Adipocyte (in vitro differentiated cells): ENCODE results near the gene EFCAB13.

Experiments
- DNase-seq: peaks from one replicate; pipeline ENCODE4 v3.0.0-alpha.2; 2015; ENCODE audit warnings: low read depth
- H3K27me3 ChIP-seq: replicated peaks from 2 replicates; pipeline ENCODE4 v1.7.0; 2013; ENCODE audit warnings: mild to moderate bottlenecking, low read length, moderate library complexity; ENCODE audit not compliant: control insufficient read depth, insufficient read depth
- H3K36me3 ChIP-seq: 2 replicates; pipeline ENCODE4 v1.7.0; 2013; ENCODE audit warnings: low read length, mild to moderate bottlenecking, moderate library complexity; ENCODE audit not compliant: control insufficient read depth, insufficient read depth, severe bottlenecking
- H3K4me1 ChIP-seq: 2 replicates; pipeline ENCODE4 v1.7.0; 2013; ENCODE audit warnings: mild to moderate bottlenecking, low read length, moderate library complexity; ENCODE audit not compliant: control insufficient read depth, insufficient read depth
- H3K4me3 ChIP-seq: 2 replicates; pipeline ENCODE4 v1.7.0; 2013; ENCODE audit warnings: mild to moderate bottlenecking, low read length, moderate library complexity
- H3K9ac ChIP-seq: 2 replicates; pipeline ENCODE4 v1.7.0; 2013; ENCODE audit warnings: mild to moderate bottlenecking, low read length, moderate library complexity
- H3K9me3 ChIP-seq: 2 replicates; pipeline ENCODE4 v1.7.0; 2013; ENCODE audit warnings: mild to moderate bottlenecking, low read length, moderate library complexity; ENCODE audit not compliant: control insufficient read depth

The EFCAB13 gene

DNA sequence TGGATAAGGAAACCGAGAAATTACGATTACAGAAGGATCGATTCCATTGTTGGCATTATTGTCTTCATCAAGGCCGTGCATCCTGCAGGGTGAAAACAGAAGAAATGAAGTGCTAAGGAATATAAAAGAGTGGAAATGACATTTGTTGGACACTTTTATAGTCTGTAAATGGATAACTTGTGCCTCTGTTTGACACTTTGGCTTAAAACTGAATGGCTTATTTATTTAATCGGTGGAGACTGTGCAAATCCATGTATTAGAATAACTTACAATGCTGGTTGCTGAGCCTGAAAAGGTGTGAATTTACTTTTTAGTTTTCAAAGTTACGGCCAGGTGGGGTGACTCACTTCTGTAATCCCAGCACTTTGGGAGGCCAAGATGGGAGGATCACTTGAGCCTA lies 38.8 kb upstream of the EFCAB13 start:
- H3K27me3 ChIP-seq: no peaks in the 10 kb centered on the region
- no peak overlapping the region for H3K4me3 ChIP-seq
- H3K4me1 ChIP-seq: peaks cover 18% of the 10 kb centered on the region
- no peak for DNase-seq
- H3K9ac ChIP-seq: no peak overlapping the region
- H3K9me3 ChIP-seq: no peaks in the 10 kb centered on the region
- H3K36me3 ChIP-seq: peaks cover 9% of the 10 kb centered on the region

DNA sequence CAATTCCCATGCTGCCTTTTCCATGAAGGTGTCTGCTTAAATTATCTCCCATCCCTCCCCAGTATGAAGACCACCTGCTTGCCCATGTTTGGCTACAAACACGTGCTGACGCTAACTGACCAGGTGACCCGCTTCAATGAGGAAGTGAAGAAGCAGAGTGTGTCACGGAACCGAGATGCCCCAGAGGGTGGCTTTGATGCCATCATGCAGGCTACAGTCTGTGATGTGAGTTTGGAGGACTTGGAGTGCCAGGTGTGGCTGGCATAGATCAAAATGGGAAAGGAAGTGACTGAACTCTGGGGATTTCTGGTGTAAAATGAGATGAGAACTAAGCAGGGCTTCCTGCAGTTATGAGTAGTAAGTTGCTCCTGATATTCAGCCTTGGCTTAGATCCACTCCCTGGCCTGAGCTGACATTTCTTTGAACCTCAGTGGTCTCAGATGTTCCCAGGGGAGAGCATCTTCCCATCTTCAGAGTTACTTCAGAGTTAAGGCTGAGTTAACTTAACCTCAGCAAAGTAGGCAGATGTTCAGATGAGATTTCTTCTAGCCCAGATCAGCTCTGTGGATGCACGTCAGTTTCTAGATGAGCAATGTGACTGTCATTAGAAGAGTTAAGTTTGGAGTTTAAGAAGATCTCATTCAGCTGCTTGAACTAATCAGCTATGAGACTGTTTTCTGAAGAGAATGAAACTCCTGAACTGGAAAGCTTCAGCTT lies 37.4 kb upstream of the EFCAB13 start:
- Histone ChIP-seq H3K4me1 (peaks cover 18% of the 10 kb centered on the region), H3K36me3 (peaks cover 9% of the 10 kb centered on the region), H3K9me3 (no peaks in the 10 kb centered on the region), H3K27me3 (no peaks in the 10 kb centered on the region), H3K4me3 (no peak overlapping the region), H3K9ac (no peak overlapping the region)
- no peak for DNase-seq

DNA sequence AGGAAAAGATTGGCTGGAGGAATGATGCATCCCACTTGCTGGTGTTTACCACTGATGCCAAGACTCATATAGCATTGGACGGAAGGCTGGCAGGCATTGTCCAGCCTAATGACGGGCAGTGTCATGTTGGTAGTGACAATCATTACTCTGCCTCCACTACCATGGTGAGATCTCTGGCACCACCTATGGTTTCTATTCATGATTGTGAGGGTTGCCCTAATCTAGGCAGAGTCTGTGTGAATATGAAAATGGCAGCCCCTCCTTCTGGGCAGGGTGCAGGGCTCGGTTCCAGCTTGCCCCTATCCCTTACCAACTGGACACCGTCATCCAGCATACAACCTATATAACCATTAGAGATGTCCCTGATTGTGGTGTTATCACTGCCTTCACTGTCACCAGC lies 36.7 kb upstream of the EFCAB13 start:
- no peaks in the 10 kb centered on the region for H3K9me3 ChIP-seq
- no peak for DNase-seq
- no peaks in the 10 kb centered on the region for H3K27me3 ChIP-seq
- no peak overlapping the region for H3K4me3 ChIP-seq
- peaks cover 9% of the 10 kb centered on the region for H3K36me3 ChIP-seq
- H3K4me1 ChIP-seq: peaks cover 24% of the 10 kb centered on the region
- no peak overlapping the region for H3K9ac ChIP-seq

DNA sequence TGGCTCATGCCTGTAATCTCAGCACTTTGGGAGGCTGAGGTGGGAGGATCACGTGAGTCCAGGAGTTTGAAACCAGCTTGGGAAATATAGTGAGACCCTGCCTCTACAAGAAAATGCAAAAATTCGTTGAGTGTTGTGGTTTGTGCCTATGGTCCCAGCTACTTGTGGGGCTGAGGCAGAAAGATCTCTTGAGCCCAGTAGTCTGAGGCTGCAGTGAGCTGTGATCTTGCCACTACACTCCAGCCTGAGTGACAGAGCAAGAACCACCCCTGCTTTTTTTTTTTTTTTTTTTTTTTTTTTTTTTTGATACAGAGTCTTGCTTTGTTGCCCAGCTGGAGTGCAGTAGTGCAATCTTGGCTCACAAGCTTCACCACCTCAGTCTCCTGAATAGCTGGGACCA lies 36.1 kb upstream of the EFCAB13 start:
- no peak overlapping the region for H3K9ac ChIP-seq
- DNase-seq: no peak
- H3K4me1 ChIP-seq: peaks cover 24% of the 10 kb centered on the region
- H3K9me3 ChIP-seq: no peaks in the 10 kb centered on the region
- H3K27me3 ChIP-seq: no peaks in the 10 kb centered on the region
- H3K36me3 ChIP-seq: peaks cover 9% of the 10 kb centered on the region
- H3K4me3 ChIP-seq: no peak overlapping the region

DNA sequence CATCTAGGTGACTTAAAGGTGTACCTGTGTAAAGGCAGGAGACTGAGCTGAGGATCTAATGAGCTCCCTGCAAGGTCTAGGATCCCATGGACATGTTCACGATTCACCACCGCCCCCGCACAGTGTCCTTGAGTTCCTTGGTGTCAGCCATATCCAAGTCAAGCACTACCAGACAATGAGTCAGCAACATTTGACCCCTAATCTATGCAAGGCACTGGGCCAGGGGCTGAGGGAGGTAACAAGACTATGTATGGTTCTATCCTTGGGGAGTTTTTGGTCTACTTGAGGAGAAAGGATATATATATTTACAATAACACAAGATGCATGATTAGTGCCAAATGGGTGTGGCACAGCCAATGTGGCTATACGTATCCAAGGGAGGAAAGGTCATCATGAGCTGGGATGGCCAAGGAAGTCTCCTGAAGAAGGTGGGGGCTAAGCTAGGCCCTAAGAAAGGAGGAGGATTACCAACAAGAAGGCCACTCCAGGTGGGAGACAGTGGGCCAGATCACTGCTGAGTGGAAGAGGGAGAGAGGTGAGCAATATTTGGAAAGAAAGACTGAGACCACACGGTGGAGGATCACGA lies 35.1 kb upstream of the EFCAB13 start:
- Histone ChIP-seq H3K4me1 (peaks cover 25% of the 10 kb centered on the region), H3K4me3 (no peak overlapping the region), H3K9ac (no peak overlapping the region), H3K27me3 (no peaks in the 10 kb centered on the region), H3K36me3 (peaks cover 9% of the 10 kb centered on the region), H3K9me3 (no peaks in the 10 kb centered on the region)
- DNase-seq: peak; percentile 6

DNA sequence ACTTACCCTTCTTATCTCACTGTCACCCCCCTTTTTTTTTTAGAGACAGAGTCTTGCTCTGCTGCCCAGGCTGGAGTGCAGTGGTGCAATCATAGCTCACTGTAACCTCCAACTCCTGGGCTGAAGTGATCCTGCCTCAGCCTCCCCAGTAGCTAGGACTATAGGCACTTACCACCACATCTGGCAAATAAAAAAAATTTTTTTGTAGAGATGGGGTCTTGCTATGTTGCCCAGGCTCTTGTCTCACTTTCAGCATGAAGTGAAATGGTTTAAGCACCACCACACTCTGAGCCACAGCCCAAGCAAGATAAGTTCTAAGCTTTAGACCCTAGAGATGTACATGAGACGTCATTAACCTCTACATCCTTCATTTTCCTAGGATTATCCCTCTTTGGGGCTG lies 34.5 kb upstream of the EFCAB13 start:
- H3K36me3 ChIP-seq: peaks cover 8% of the 10 kb centered on the region
- no peak for DNase-seq
- H3K9me3 ChIP-seq: no peaks in the 10 kb centered on the region
- no peak overlapping the region for H3K4me3 ChIP-seq
- no peaks in the 10 kb centered on the region for H3K27me3 ChIP-seq
- no peak overlapping the region for H3K9ac ChIP-seq
- peaks cover 32% of the 10 kb centered on the region for H3K4me1 ChIP-seq

DNA sequence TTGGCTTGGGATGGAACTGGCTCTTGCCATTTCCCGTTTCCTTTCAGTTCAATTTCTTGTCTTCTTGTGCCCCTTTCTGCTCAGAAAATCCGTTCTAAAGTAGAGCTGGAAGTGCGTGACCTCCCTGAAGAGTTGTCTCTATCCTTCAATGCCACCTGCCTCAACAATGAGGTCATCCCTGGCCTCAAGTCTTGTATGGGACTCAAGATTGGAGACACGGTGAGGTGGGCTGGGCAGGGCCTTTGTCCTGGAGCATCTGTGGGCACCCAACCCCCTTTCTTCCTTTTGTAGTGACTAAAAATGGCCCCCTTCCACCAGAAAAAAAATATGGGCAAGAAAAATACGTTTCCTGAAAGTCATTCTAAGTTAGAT lies 32.9 kb upstream of the EFCAB13 start:
- H3K4me3 ChIP-seq: no peak overlapping the region
- no peak for DNase-seq
- H3K27me3 ChIP-seq: no peaks in the 10 kb centered on the region
- no peaks in the 10 kb centered on the region for H3K36me3 ChIP-seq
- H3K9me3 ChIP-seq: no peaks in the 10 kb centered on the region
- peaks cover 44% of the 10 kb centered on the region for H3K4me1 ChIP-seq
- H3K9ac ChIP-seq: no peak overlapping the region

DNA sequence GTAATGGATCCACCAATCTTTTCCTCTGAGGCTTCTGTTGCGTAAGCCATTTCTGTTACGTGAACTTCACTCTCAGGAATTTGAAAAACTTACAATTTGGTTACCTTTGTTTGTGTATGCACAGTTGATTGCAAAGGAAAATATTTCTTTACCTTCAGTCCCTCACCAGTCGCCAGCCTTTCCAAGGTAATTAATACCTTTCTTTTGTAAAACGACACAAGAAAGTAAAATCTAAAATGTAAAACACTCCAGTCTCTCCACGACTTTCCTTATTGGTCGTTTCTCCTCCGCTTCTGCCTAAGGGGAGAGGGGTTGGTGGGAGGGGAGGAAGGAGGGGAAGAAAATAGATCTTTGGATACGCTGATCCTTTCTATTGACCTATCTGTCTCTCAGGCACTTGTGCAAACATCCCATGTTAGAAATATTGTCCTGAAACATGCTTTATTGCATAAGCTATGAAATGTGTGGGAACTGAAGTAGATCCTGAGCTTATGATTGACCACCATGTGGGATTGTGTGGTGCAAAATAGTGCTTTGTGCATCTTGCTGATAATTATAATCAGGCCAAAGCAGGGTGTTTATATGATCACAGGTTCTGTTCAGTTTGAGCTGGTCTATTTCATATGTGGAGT lies 32.4 kb upstream of the EFCAB13 start:
- H3K36me3 ChIP-seq: no peaks in the 10 kb centered on the region
- H3K9ac ChIP-seq: no peak overlapping the region
- no peak overlapping the region for H3K4me3 ChIP-seq
- H3K4me1 ChIP-seq: peaks cover 44% of the 10 kb centered on the region
- DNase-seq: no peak
- no peaks in the 10 kb centered on the region for H3K27me3 ChIP-seq
- H3K9me3 ChIP-seq: no peaks in the 10 kb centered on the region

DNA sequence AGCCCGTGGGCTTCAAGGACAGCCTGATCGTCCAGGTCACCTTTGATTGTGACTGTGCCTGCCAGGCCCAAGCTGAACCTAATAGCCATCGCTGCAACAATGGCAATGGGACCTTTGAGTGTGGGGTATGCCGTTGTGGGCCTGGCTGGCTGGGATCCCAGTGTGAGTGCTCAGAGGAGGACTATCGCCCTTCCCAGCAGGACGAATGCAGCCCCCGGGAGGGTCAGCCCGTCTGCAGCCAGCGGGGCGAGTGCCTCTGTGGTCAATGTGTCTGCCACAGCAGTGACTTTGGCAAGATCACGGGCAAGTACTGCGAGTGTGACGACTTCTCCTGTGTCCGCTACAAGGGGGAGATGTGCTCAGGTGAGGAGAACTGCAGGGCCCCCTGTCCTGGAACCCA lies 31.5 kb upstream of the EFCAB13 start:
- Histone ChIP-seq H3K9me3 (no peaks in the 10 kb centered on the region), H3K4me3 (no peak overlapping the region)

DNA sequence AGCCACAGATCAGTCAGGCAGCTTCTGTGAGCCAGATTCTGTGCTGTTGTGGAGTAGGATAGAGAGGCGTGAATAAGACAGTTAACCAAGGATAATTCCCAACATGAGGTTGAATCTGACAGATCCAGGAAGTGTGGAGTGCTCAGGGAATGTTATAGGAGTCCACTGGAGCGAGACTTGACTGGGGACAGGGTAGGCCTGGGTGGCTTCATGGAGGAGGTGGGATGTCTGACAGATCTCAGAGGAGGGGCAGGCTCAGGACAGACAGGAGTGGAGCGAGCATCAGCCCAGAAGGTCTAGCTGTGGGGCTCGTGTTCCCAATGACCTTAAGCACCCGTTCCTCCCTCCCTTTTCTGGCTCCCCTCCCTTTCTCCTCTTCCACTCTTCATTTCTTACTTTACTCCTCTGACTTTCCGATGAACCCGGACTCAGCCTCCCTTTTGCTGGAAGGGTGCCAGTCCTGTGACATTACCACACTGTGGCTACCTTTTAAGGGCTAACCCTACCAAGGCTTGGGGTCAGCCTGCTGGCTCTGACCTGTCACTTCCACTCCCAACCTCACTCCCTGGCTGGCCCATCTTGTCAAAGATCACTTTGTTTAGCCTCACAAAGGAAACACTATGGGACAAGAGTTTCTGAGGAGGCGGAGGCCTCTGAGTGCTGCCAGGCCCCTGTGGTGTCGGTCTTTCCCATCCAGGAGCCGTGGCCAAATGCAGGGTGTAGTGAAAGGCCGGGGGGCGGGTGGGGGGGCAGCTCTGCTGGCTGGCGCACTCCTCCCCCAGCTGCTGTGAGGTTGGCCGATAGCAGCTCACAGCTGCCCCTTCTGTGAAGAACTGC lies 28.5 kb upstream of the EFCAB13 start:
- Histone ChIP-seq H3K27me3 (no peaks in the 10 kb centered on the region), H3K36me3 (no peaks in the 10 kb centered on the region), H3K9ac (no peak overlapping the region), H3K9me3 (no peaks in the 10 kb centered on the region), H3K4me1 (peaks cover 33% of the 10 kb centered on the region), H3K4me3 (peak overlapping the region; percentile 28)
- no peak for DNase-seq

More for the DNA sequence above, 31.5 kb upstream of the EFCAB13 start:
- H3K27me3 ChIP-seq: no peaks in the 10 kb centered on the region
- no peak overlapping the region for H3K9ac ChIP-seq
- peaks cover 44% of the 10 kb centered on the region for H3K4me1 ChIP-seq
- H3K36me3 ChIP-seq: no peaks in the 10 kb centered on the region
- no peak for DNase-seq

DNA sequence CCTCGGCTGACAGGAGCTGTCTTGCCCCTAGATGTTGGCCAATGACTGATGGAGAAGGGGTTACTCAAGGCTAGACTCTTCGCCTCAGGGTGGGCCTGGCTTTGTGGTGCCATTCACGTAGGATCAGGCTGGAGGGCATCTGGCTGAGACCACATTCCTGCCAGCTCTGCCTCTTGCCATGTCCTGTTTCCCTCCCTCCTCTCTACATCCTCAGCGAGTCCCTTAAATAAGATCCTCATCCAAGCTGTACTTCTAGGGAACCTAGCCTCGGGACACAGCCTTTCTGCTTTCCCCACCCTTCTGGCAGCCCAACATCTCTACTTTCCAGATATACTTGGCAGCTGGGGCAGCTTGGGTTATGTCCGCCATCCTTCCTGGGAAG lies 27.9 kb upstream of the EFCAB13 start:
- no peak overlapping the region for H3K9ac ChIP-seq
- DNase-seq: no peak
- H3K4me1 ChIP-seq: peaks cover 32% of the 10 kb centered on the region
- no peaks in the 10 kb centered on the region for H3K9me3 ChIP-seq
- no peaks in the 10 kb centered on the region for H3K27me3 ChIP-seq
- H3K4me3 ChIP-seq: no peak overlapping the region
- peaks cover 4% of the 10 kb centered on the region for H3K36me3 ChIP-seq
